ENCODE data around the gene EGLN3.

EGLN3 gene

DNA sequence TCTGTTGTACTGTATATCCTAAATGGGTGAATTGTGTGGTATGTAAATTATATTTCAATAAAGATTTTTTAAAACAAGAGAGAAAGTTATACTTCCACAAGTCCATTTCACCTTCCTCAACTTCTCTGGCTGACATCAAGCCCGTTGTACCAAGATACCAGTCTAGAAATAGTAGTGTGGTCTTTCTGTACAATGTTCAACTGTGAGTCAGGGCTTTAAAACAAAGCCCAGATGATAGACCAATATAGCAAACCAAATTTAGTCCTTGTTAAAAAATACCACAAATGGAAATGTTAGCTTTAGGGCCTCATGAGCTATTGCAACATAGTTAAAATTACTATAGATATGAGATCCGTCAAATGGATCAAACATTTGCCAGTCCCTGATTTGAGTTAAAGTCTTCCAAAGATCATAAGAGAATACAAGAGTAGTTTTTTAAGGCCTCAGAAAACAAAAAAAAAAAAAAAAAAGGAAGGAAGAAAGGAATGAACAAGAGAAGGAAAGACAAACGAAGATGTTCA lies 49.0 kb upstream of the EGLN3 start:
- H3K4me3 ChIP-seq (ENCODE audit: low read depth, low read length): no peak overlapping the region
- H3K36me3 ChIP-seq (ENCODE audit: control insufficient read depth in 2 of 2, insufficient read depth in 1 of 2, low read length in 2 of 2): no peaks in the 10 kb centered on the region
- no peaks in the 10 kb centered on the region for H3K9me3 ChIP-seq (ENCODE audit: control insufficient read depth, insufficient read depth, low read depth, low read length)
- no peak overlapping the region for H3K27ac ChIP-seq (ENCODE audit: extremely low read depth, low read depth, low read length)
- no peak for TF ChIP-seq ZNF654 (tag by site-specific recombination; IDR thresholded peaks at IDR 0.05; ENCODE audit: low read depth)
- TF ChIP-seq, protein P1, sequence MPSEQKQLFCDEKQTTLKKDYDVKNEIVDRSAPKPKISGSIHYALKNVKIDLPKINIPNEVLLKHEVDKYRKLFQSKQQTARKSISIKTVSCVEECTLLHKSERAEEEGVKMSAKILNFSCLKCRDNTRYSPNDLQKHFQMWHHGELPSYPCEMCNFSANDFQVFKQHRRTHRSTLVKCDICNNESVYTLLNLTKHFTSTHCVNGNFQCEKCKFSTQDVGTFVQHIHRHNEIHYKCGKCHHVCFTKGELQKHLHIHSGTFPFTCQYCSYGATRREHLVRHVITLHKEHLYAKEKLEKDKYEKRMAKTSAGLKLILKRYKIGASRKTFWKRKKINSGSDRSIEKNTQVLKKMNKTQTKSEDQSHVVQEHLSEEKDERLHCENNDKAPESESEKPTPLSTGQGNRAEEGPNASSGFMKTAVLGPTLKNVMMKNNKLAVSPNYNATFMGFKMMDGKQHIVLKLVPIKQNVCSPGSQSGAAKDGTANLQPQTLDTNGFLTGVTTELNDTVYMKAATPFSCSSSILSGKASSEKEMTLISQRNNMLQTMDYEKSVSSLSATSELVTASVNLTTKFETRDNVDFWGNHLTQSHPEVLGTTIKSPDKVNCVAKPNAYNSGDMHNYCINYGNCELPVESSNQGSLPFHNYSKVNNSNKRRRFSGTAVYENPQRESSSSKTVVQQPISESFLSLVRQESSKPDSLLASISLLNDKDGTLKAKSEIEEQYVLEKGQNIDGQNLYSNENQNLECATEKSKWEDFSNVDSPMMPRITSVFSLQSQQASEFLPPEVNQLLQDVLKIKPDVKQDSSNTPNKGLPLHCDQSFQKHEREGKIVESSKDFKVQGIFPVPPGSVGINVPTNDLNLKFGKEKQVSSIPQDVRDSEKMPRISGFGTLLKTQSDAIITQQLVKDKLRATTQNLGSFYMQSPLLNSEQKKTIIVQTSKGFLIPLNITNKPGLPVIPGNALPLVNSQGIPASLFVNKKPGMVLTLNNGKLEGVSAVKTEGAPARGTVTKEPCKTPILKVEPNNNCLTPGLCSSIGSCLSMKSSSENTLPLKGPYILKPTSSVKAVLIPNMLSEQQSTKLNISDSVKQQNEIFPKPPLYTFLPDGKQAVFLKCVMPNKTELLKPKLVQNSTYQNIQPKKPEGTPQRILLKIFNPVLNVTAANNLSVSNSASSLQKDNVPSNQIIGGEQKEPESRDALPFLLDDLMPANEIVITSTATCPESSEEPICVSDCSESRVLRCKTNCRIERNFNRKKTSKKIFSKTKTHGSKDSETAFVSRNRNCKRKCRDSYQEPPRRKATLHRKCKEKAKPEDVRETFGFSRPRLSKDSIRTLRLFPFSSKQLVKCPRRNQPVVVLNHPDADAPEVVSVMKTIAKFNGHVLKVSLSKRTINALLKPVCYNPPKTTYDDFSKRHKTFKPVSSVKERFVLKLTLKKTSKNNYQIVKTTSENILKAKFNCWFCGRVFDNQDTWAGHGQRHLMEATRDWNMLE (tag by site-specific recombination; conservative IDR thresholded peaks at IDR 0.05; ENCODE audit: low read depth): no peak
- no peak for TF ChIP-seq ZNF623 (tag by site-specific recombination; IDR thresholded peaks at IDR 0.05)
- TF ChIP-seq, protein P2, sequence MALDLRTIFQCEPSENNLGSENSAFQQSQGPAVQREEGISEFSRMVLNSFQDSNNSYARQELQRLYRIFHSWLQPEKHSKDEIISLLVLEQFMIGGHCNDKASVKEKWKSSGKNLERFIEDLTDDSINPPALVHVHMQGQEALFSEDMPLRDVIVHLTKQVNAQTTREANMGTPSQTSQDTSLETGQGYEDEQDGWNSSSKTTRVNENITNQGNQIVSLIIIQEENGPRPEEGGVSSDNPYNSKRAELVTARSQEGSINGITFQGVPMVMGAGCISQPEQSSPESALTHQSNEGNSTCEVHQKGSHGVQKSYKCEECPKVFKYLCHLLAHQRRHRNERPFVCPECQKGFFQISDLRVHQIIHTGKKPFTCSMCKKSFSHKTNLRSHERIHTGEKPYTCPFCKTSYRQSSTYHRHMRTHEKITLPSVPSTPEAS (tag by site-specific recombination; IDR thresholded peaks at IDR 0.05): no peak
- TF ChIP-seq, protein P3, sequence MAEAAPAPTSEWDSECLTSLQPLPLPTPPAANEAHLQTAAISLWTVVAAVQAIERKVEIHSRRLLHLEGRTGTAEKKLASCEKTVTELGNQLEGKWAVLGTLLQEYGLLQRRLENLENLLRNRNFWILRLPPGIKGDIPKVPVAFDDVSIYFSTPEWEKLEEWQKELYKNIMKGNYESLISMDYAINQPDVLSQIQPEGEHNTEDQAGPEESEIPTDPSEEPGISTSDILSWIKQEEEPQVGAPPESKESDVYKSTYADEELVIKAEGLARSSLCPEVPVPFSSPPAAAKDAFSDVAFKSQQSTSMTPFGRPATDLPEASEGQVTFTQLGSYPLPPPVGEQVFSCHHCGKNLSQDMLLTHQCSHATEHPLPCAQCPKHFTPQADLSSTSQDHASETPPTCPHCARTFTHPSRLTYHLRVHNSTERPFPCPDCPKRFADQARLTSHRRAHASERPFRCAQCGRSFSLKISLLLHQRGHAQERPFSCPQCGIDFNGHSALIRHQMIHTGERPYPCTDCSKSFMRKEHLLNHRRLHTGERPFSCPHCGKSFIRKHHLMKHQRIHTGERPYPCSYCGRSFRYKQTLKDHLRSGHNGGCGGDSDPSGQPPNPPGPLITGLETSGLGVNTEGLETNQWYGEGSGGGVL (tag by site-specific recombination; IDR thresholded peaks at IDR 0.05): no peak
- no peak for TF ChIP-seq ZNF175 (tag by site-specific recombination; IDR thresholded peaks at IDR 0.05)
- TF ChIP-seq ZNF211 (tag by site-specific recombination; IDR thresholded peaks at IDR 0.05; ENCODE audit: low read depth): no peak
- no peak for TF ChIP-seq ZNF776 (tag by site-specific recombination; IDR thresholded peaks at IDR 0.05; ENCODE audit: borderline replicate concordance)
- no peak for TF ChIP-seq ZNF426 (tag by site-specific recombination; IDR thresholded peaks at IDR 0.05)
- no peak for TF ChIP-seq ZNF292 (tag by site-specific recombination; IDR thresholded peaks at IDR 0.05; ENCODE audit: borderline replicate concordance, low read depth)
- TF ChIP-seq ZNF394 (tag by site-specific recombination; IDR thresholded peaks at IDR 0.05; ENCODE audit: borderline replicate concordance): no peak
- TF ChIP-seq ZNF510 (tag by site-specific recombination; IDR thresholded peaks at IDR 0.05; ENCODE audit: insufficient replicate concordance): no peak
- TF ChIP-seq ZNF629 (tag by site-specific recombination; IDR thresholded peaks at IDR 0.05): no peak
- TF ChIP-seq ZNF514 (tag by site-specific recombination; IDR thresholded peaks at IDR 0.05): no peak
- no peak for TF ChIP-seq ZBTB8A (tag by site-specific recombination; IDR thresholded peaks at IDR 0.05)
- no peak for TF ChIP-seq ZNF10 (tag by site-specific recombination; IDR thresholded peaks at IDR 0.05)
- no peak for TF ChIP-seq ZNF155 (tag by site-specific recombination; IDR thresholded peaks at IDR 0.05)
- TF ChIP-seq ZNF626 (tag by site-specific recombination; IDR thresholded peaks at IDR 0.05): no peak
- CTCF ChIA-PET: no interaction called here
- POLR2A ChIA-PET: interaction anchor here (0.7 kb wide), 1 partner anchor 317 kb away, joined by 7 read pairs; no protein-coding TSS in a partner anchor
- H3K4me1 ChIP-seq (ENCODE audit: control insufficient read depth, insufficient read depth, low read length): no peaks in the 10 kb centered on the region

Data from HEK293 (cell line).